Activated T-helper 1 cell treated with Interleukin-2 at 50 U/mL for 16 hours (primary cell): Measurements from ENCODE around the gene NPY1R.

Experiments
- DNase-seq: peaks from one replicate; pipeline ENCODE4 v3.0.0-alpha.2; 2020; ENCODE audit warnings: low read depth

The NPY1R gene

GRCh38 chr4:163332526-163333406 lies at the start of gene NPY1R:
TSS of gene NPY1R (minus strand) at chr4:163332596. CDS start at chr4:163326554, 6,042 bp downstream.
- no peak for DNase-seq

GRCh38 chr4:163380703-163381102 lies 48.3 kb upstream of the NPY1R start:
- DNase-seq = no peak

- DNase-seq = no peak
Measured at GRCh38 chr4:163378661-163379060, 46.3 kb upstream of the NPY1R start.

GRCh38 chr4:163372029-163372428 lies 39.6 kb upstream of the NPY1R start:
- DNase-seq = no peak

GRCh38 chr4:163367651-163368050 lies 35.3 kb upstream of the NPY1R start:
- DNase-seq = no peak

- no peak for DNase-seq
Measured at GRCh38 chr4:163356104-163356503, 23.7 kb upstream of the NPY1R start.

GRCh38 chr4:163353054-163353453 lies 20.7 kb upstream of the NPY1R start:
- no peak for DNase-seq

GRCh38 chr4:163350672-163351071 lies 18.3 kb upstream of the NPY1R start:
- no peak for DNase-seq

- no peak for DNase-seq
Measured at GRCh38 chr4:163344147-163345125, 12.0 kb upstream of the NPY1R start.

- DNase-seq = no peak
Measured at GRCh38 chr4:163343604-163344146, 11.3 kb upstream of the NPY1R start, which contains the start of gene NPY5R. TSS of gene NPY5R (plus strand) at chr4:163343892. CDS start at chr4:163350274, 6,382 bp downstream.

- DNase-seq = no peak
Measured at GRCh38 chr4:163335384-163335783, 3.0 kb upstream of the NPY1R start.

- DNase-seq = no peak
Measured at GRCh38 chr4:163331629-163332376, 593 bp downstream of the NPY1R start.

GRCh38 chr4:163330916-163331628 lies 1.3 kb downstream of the NPY1R start:
- DNase-seq = no peak

- no peak for DNase-seq
Measured at GRCh38 chr4:163317110-163317509, 15.3 kb downstream of the NPY1R start.

GRCh38 chr4:163309466-163309865 lies 22.9 kb downstream of the NPY1R start:
- DNase-seq = no peak

GRCh38 chr4:163303069-163303468 lies 29.3 kb downstream of the NPY1R start:
- no peak for DNase-seq

GRCh38 chr4:163300445-163300844 lies 32.0 kb downstream of the NPY1R start:
- DNase-seq = no peak

GRCh38 chr4:163295138-163295537 lies 37.3 kb downstream of the NPY1R start:
- no peak for DNase-seq

GRCh38 chr4:163284304-163284703 lies 48.1 kb downstream of the NPY1R start:
- DNase-seq = no peak

- DNase-seq = no peak
Measured at GRCh38 chr4:163280703-163281519, 51.5 kb downstream of the NPY1R start.
